Activated CD8-positive, alpha-beta T cell treated with anti-CD3 and anti-CD28 coated beads for 36 hours (primary cell): ENCODE measurements around the gene ARMCX4. TPM values are rescaled to one million over a fixed set of nuclear protein-coding genes. Genes with fewer than 3 reads are reported as not detected.
"Not testable (repeated sequence)": the region's sequence is repeated elsewhere in the genome, so short reads cannot be mapped to it uniquely, and the experiment has no call there.

Experiments
- ATAC-seq: fragments of 200-7000 bp; cut with Tn5 transposase; one replicate; pipeline ENCODE4 v1.10.0; 2021; ENCODE audit warnings: mild to moderate bottlenecking, moderate library complexity
- CTCF ChIA-PET: fragments of 350-600 bp; sonication (Branson Sonifier 250); formaldehyde crosslinking; loops from one replicate; lab custom pipeline; 2021; ENCODE audit warnings: antibody characterized with exemption; lab: Charles Lee
- POLR2A ChIA-PET: fragments of 350-600 bp; sonication (Branson Sonifier 250); formaldehyde crosslinking; loops from one replicate; lab custom pipeline; 2021; ENCODE audit warnings: antibody characterized with exemption; lab: Charles Lee
- DNase-seq: peaks from one replicate; pipeline ENCODE4 v3.0.0-alpha.2; 2020
- H3K27ac Mint-ChIP-seq: one replicate; pipeline ENCODE4 v1.8.0; 2021; ENCODE audit warnings: mild to moderate bottlenecking, mixed read lengths
- H3K27me3 Mint-ChIP-seq: one replicate; pipeline ENCODE4 v1.8.0; 2021; ENCODE audit warnings: mixed read lengths
- H3K36me3 Mint-ChIP-seq: one replicate; pipeline ENCODE4 v1.8.0; 2021; ENCODE audit warnings: low read depth, mixed read lengths
- H3K4me1 Mint-ChIP-seq: one replicate; pipeline ENCODE4 v1.8.0; 2021; ENCODE audit warnings: low read depth, mixed read lengths
- H3K4me3 Mint-ChIP-seq: one replicate; pipeline ENCODE4 v1.8.0; 2021; ENCODE audit warnings: mild to moderate bottlenecking, moderate library complexity, mixed read lengths
- H3K9me3 Mint-ChIP-seq: one replicate; pipeline ENCODE4 v1.8.0; 2021; ENCODE audit warnings: mixed read lengths
- intact Hi-C: fragments of 100-400 bp; cut with micrococcal nuclease; formaldehyde crosslinking; loops from one replicate; pipeline ENCODE4 v1.10.0; 2022
- total RNA-seq, 2 experiments: library from RNA; stranded (reverse); gene quantifications; one replicate each; pipeline ENCODE4 v1.2.3, GENCODE V29; 2021
- TF ChIP-seq, protein P1 (sequence below): fragments of 200-600 bp; IDR thresholded peaks from one replicate; pipeline ENCODE4 v1.8.0; 2022; ENCODE audit warnings: antibody characterized with exemption, mild to moderate bottlenecking

ARMCX4 gene
- total RNA-seq, 2 experiments from 2014 or later, result 4.8 to 5.8 TPM

DNA sequence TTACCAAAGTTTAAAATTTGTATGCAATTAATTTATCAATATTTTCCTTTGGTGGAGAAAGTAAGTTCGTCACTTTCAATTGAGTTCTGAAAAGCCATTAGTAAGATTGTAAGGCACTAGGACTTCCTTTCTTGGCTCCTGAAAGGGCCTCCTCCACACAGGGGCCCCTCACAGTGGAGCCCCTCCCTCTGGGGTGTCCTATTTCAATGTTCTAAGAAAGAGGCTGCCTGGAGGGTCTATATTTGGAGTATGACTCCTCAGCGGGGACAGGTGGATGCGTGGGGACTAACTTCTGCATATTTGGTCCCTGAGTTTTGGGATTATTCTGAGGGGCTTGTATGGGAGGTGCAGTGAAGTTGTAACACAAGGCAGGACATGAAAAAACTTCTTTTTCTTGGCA is 1.6 kb upstream of the ARMCX4 start:
- CTCF ChIA-PET, result interaction anchor here (0.6 kb wide), 1 partner anchor 69 kb away, joined by 3 read pairs; no protein-coding TSS in a partner anchor
- peaks cover 7% of the 10 kb centered on the region for H3K4me1 Mint-ChIP-seq
- no peak for ATAC-seq
- POLR2A ChIA-PET, result no interaction called here
- no peaks in the 10 kb centered on the region for H3K36me3 Mint-ChIP-seq
- H3K4me3 Mint-ChIP-seq, result no peak overlapping the region
- DNase-seq, result no peak
- TF ChIP-seq, protein P1, sequence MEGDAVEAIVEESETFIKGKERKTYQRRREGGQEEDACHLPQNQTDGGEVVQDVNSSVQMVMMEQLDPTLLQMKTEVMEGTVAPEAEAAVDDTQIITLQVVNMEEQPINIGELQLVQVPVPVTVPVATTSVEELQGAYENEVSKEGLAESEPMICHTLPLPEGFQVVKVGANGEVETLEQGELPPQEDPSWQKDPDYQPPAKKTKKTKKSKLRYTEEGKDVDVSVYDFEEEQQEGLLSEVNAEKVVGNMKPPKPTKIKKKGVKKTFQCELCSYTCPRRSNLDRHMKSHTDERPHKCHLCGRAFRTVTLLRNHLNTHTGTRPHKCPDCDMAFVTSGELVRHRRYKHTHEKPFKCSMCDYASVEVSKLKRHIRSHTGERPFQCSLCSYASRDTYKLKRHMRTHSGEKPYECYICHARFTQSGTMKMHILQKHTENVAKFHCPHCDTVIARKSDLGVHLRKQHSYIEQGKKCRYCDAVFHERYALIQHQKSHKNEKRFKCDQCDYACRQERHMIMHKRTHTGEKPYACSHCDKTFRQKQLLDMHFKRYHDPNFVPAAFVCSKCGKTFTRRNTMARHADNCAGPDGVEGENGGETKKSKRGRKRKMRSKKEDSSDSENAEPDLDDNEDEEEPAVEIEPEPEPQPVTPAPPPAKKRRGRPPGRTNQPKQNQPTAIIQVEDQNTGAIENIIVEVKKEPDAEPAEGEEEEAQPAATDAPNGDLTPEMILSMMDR, result no peak
- no peaks in the 10 kb centered on the region for H3K9me3 Mint-ChIP-seq
- no peaks in the 10 kb centered on the region for H3K27me3 Mint-ChIP-seq
- no peak overlapping the region for H3K27ac Mint-ChIP-seq
- intact Hi-C loops, result no loop called here

DNA sequence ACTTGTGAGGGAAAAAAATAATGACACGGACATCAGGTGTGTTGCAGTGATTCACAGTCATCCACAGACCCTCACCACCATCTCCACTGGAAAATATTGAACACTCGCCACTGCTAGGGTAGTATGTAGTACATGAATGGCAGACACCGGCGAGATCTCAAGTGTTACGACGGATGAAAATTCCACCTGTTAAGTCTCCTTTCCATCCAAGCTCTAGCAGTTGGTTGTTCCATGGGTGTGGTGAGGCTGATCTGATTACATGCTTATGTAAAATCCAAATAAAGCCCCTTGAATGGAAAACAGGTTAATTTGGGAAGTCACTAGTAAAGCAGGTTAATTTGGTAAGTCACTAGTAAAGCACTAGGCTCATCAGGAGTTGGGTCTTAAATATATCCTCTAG is 1.1 kb upstream of the ARMCX4 start:
- Mint-ChIP-seq H3K4me1 (peaks cover 7% of the 10 kb centered on the region), H3K27ac (no peak overlapping the region), H3K9me3 (no peaks in the 10 kb centered on the region), H3K27me3 (no peaks in the 10 kb centered on the region), H3K36me3 (no peaks in the 10 kb centered on the region), H3K4me3 (no peak overlapping the region)
- ChIA-PET POLR2A (no interaction called here), CTCF (no interaction called here)
- ATAC-seq, result no peak
- TF ChIP-seq, protein P1, result no peak
- DNase-seq, result no peak
- intact Hi-C loops, result no loop called here

DNA sequence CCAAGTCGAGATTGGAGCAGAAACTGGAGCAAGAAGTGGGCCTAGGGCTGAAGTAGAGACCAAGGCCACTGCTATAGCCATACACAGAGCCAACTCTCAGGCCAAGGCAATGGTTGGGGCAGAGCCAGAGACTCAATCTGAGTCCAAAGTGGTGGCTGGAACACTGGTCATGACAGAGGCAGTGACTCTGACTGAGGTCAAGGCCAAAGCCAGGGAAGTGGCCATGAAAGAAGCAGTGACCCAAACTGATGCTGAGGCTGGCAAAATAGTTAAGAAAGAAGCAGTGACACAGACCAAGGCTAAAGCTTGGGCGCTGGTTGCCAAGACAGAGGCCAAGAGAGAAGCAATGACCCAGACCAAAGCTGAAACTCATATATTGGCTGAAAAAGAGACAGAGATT is 3.5 kb downstream of the ARMCX4 start:
- no peak overlapping the region for H3K4me3 Mint-ChIP-seq
- TF ChIP-seq, protein P1, result no peak
- ChIA-PET POLR2A (no interaction called here), CTCF (no interaction called here)
- no peaks in the 10 kb centered on the region for H3K27me3 Mint-ChIP-seq
- no peaks in the 10 kb centered on the region for H3K9me3 Mint-ChIP-seq
- H3K27ac Mint-ChIP-seq, result no peak overlapping the region
- DNase-seq, result no peak
- intact Hi-C loops, result no loop called here
- H3K36me3 Mint-ChIP-seq, result peaks cover 2% of the 10 kb centered on the region
- ATAC-seq, result no peak
- peaks cover 5% of the 10 kb centered on the region for H3K4me1 Mint-ChIP-seq

DNA sequence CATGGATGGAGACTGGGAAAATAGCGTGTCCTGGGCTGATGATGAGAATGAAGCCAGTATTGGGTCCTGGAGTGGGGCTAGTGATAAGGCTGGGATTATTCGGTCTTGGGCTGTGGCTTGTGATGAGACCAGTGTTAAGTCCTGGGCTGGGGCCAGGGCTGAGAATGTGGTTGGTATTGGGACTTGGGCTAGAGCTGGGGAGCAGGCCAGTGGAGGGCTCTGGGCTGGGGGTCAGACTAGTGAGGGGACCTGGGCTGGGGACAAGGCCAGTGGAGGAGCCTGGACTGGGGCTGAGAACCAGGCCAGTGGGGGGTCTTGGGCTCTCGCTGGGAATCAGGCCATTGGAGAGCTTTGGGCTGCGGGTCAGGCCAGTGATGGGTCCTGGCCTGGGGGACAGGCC is 6.7 kb downstream of the ARMCX4 start:
- intact Hi-C loops, result no loop called here
- no peak overlapping the region for H3K4me3 Mint-ChIP-seq
- TF ChIP-seq, protein P1, result no peak
- H3K36me3 Mint-ChIP-seq, result peaks cover 2% of the 10 kb centered on the region
- H3K27ac Mint-ChIP-seq, result no peak overlapping the region
- ATAC-seq (no peak), DNase-seq (no peak)
- ChIA-PET CTCF (no interaction called here), POLR2A (no interaction called here)
- no peaks in the 10 kb centered on the region for H3K9me3 Mint-ChIP-seq
- H3K27me3 Mint-ChIP-seq, result no peaks in the 10 kb centered on the region
- H3K4me1 Mint-ChIP-seq, result no peaks in the 10 kb centered on the region

DNA sequence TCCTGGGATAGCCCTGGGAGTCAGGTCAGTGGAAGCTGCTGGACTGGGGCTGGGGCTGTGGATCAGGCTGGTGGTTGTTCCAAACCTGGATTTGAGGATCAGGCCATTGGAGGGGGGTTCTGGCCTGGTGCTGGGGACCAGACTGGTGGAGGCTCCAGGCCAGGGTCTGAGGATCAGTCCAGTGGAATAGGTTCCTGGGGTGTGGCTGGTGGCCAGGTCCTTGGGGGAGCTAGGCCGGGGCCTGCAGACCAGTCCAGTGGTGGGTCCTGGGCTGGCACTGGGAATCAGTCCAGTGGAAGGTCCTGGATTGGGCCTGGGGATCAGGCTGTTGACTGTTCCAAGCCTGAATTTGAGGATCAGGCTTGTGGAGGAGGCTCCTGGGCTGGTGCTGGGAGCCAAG is 8.0 kb downstream of the ARMCX4 start:
- CTCF ChIA-PET, result no interaction called here
- TF ChIP-seq, protein P1, result no peak
- Mint-ChIP-seq H3K27ac (no peak overlapping the region), H3K9me3 (no peaks in the 10 kb centered on the region), H3K4me1 (no peaks in the 10 kb centered on the region), H3K36me3 (peaks cover 2% of the 10 kb centered on the region), H3K4me3 (no peak overlapping the region), H3K27me3 (no peaks in the 10 kb centered on the region)
- intact Hi-C loops, result no loop called here
- no peak for ATAC-seq
- DNase-seq, result no peak
- POLR2A ChIA-PET, result no interaction called here

DNA sequence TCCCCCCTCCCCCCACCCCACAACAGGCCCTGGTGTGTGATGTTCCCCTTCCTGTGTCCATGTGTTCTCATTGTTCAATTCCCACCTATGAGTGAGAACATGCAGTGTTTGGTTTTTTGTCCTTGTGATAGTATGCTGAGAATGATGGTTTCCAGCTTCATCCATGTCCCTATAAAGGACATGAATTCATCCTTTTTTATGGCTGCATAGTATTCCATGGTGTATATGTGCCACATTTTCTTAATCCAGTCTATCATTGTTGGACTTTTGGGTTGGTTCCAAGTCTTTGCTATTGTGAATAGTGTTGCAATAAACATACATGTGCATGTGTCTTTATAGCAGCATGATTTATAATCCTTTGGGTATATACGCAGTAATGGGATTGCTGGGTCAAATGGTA is 17.7 kb downstream of the ARMCX4 start:
- ATAC-seq, H3K4me1 Mint-ChIP-seq, POLR2A ChIA-PET, intact Hi-C loops, H3K27me3 Mint-ChIP-seq, H3K9me3 Mint-ChIP-seq, CTCF ChIA-PET, H3K27ac Mint-ChIP-seq, H3K4me3 Mint-ChIP-seq, H3K36me3 Mint-ChIP-seq, DNase-seq: not testable (repeated sequence)
